AG04450 (cell line): ENCODE data around the gene RRAS2. TPM values are rescaled to one million over a fixed set of nuclear protein-coding genes. Genes with fewer than 3 reads are reported as not detected.
"Not testable (repeated sequence)": the region's sequence is repeated elsewhere in the genome, so short reads cannot be mapped to it uniquely, and the experiment has no call there.

ENCODE experiments used
- CTCF ChIA-PET: fragments of 300-600, 350-600 bp; formaldehyde crosslinking; extraction: SDS; loops from one replicate; lab custom pipeline; 2022; ENCODE audit warnings: antibody characterized with exemption, inconsistent platforms; lab: Charles Lee
- POLR2A ChIA-PET: fragments of 350-600 bp; formaldehyde crosslinking; extraction: SDS; loops from one replicate; lab custom pipeline; 2021; ENCODE audit warnings: antibody characterized with exemption, inconsistent platforms; lab: Yijun Ruan, JAX
- DNase-seq: peaks from one replicate; pipeline ENCODE4 v3.0.0-alpha.2; 2011; ENCODE audit warnings: low read depth, low spot score
- H3K27ac ChIP-seq: one replicate; pipeline ENCODE4 v1.5.1; 2012; ENCODE audit warnings: low read depth, low read length, control low read depth
- H3K27me3 ChIP-seq: one replicate; pipeline ENCODE4 v1.6.0; 2012; ENCODE audit warnings: low read length; ENCODE audit not compliant: control insufficient read depth, insufficient read depth
- H3K4me3 ChIP-seq: 2 replicates; pipeline ENCODE4 v1.5.1; 2011; ENCODE audit warnings: mild to moderate bottlenecking, low read depth, low read length, control low read depth
- H3K9me3 ChIP-seq: 2 replicates; pipeline ENCODE4 v1.5.1; 2012; ENCODE audit warnings: low read length; ENCODE audit not compliant: control insufficient read depth, insufficient read depth
- CTCF ChIP-seq: IDR thresholded peaks from 2 replicates; pipeline ENCODE4 v1.5.1; 2011; ENCODE audit warnings: low read depth, low read length, control low read depth, inconsistent platforms
- polyA plus RNA-seq: library from polyadenylated mRNA; depleted of rRNA; stranded (reverse); fragments of >200 nt; gene quantifications from 2 replicates; pipeline ENCODE4 v1.2.3, GENCODE V29; 2011

The RRAS2 gene
- polyA plus RNA-seq, 1 experiment, result 95.8 TPM

- DNase-seq, result no peak
- TF ChIP-seq CTCF, result no peak
- Histone ChIP-seq H3K27ac (no peak overlapping the region), H3K4me3 (no peak overlapping the region), H3K9me3 (no peaks in the 10 kb centered on the region), H3K27me3 (peaks cover 43% of the 10 kb centered on the region)
- CTCF ChIA-PET, result interaction anchor here (0.5 to 2.7 kb wide), 5 partner anchors 55 to 481 kb away, joined by 3 to 18 read pairs (median 5); no protein-coding TSS in a partner anchor
- POLR2A ChIA-PET, result no interaction called here
Observed at GRCh38 chr11:14253421-14253820, 105.6 kb downstream of the RRAS2 start.

GRCh38 chr11:14252501-14252900 is 106.5 kb downstream of the RRAS2 start:
- H3K27ac ChIP-seq, H3K4me3 ChIP-seq, POLR2A ChIA-PET, DNase-seq, H3K9me3 ChIP-seq: not testable (repeated sequence)
- peaks cover 46% of the 10 kb centered on the region for H3K27me3 ChIP-seq
- CTCF ChIA-PET, result interaction anchor here (1.8 to 3.3 kb wide), 6 partner anchors 104 to 480 kb away, joined by 5 to 58 read pairs (median 14); no protein-coding TSS in a partner anchor

- Histone ChIP-seq H3K4me3 (no peak overlapping the region), H3K9me3 (no peaks in the 10 kb centered on the region), H3K27me3 (peaks cover 46% of the 10 kb centered on the region), H3K27ac (no peak overlapping the region)
- TF ChIP-seq CTCF, result no peak
- POLR2A ChIA-PET, result no interaction called here
- CTCF ChIA-PET, result interaction anchor here (1.9 to 3.3 kb wide), 4 partner anchors 103 to 479 kb away, joined by 5 to 58 read pairs (median 13); no protein-coding TSS in a partner anchor
- no peak for DNase-seq
Observed at GRCh38 chr11:14251754-14252153, 107.2 kb downstream of the RRAS2 start.

- ChIA-PET POLR2A (no interaction called here), CTCF (interaction anchor here (0.6 to 3.3 kb wide), 20 partner anchors 9 to 477 kb away, joined by 3 to 58 read pairs (median 4); no protein-coding TSS in a partner anchor)
- Histone ChIP-seq H3K27ac (no peak overlapping the region), H3K9me3 (no peaks in the 10 kb centered on the region), H3K4me3 (no peak overlapping the region), H3K27me3 (peaks cover 44% of the 10 kb centered on the region)
- DNase-seq, result peak; percentile 15
- TF ChIP-seq CTCF, result peak; percentile 87
Observed at GRCh38 chr11:14249121-14249963, 109.6 kb downstream of the RRAS2 start.

GRCh38 chr11:14248580-14248981 is 110.4 kb downstream of the RRAS2 start:
- ChIA-PET POLR2A (no interaction called here), CTCF (interaction anchor here (0.8 to 2.0 kb wide), 5 partner anchors 99 to 476 kb away, joined by 3 to 14 read pairs (median 4); no protein-coding TSS in a partner anchor)
- no peak for TF ChIP-seq CTCF
- Histone ChIP-seq H3K4me3 (no peak overlapping the region), H3K9me3 (no peaks in the 10 kb centered on the region), H3K27me3 (peaks cover 43% of the 10 kb centered on the region), H3K27ac (no peak overlapping the region)
- DNase-seq, result no peak
